Stimulated activated CD8-positive, alpha-beta memory T cell treated with anti-CD3 and anti-CD28 coated beads, Interleukin-2, amount 100 ng/mL, for 48 hours (primary cell): Measurements from ENCODE around the gene WDR7.

Experiments used
- DNase-seq, 2 donors: peaks; one replicate each; pipeline ENCODE4 v3.0.0-alpha.2; 2020; ENCODE audit warnings: low read depth in 2 of 2

WDR7 gene

DNA sequence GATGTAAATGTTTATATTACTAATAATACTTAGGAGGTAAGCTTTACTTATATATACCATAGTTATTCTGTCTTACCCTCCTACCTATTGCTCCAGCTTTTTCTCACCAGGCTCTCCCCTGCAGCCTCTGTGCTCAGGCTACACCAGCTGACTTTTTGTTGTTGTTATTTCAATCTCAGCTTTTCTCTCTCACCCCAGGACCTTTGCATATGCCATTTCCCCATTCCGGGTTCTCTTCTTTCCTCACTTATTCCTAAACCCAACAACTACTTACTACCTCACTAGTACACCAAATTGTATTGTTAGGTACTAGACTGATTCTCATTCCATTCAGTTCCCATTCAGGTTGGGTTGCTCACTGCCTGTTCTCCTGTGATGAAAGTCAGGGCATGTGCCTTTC lies 339.5 kb downstream of the WDR7 start:
- no peak for DNase-seq

- no peak for DNase-seq
Observed at GRCh38 chr18:56992777-56993176, 341.6 kb downstream of the WDR7 start.

GRCh38 chr18:56995579-56996188 lies 344.5 kb downstream of the WDR7 start:
- no peak for DNase-seq

GRCh38 chr18:56997200-56997599 lies 346.0 kb downstream of the WDR7 start:
- no peak for DNase-seq

DNA sequence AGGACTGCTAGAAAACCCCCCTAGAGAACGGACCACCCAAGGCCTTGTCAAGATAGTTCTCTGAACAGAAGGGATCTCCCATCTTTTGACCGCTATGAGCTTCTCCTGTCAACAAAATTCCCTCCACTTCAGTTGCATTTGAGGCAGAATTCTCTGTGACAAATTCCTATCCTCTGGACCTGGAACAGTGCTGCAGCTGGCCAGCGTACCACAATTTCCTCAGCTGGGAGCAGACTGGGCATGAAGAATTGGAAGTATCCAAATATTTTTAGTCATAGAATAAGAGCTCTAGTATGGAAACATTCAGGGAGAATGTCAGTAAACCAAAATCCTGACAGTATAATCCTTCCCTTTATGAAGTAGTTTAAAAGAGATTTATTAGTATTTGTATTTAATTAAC lies 348.7 kb downstream of the WDR7 start:
- DNase-seq = no peak

GRCh38 chr18:57002627-57003026 lies 351.5 kb downstream of the WDR7 start:
- no peak for DNase-seq

GRCh38 chr18:57003342-57003741 lies 352.2 kb downstream of the WDR7 start:
- no peak for DNase-seq

- no peak for DNase-seq
Observed at GRCh38 chr18:57004366-57005121, 353.4 kb downstream of the WDR7 start.

DNA sequence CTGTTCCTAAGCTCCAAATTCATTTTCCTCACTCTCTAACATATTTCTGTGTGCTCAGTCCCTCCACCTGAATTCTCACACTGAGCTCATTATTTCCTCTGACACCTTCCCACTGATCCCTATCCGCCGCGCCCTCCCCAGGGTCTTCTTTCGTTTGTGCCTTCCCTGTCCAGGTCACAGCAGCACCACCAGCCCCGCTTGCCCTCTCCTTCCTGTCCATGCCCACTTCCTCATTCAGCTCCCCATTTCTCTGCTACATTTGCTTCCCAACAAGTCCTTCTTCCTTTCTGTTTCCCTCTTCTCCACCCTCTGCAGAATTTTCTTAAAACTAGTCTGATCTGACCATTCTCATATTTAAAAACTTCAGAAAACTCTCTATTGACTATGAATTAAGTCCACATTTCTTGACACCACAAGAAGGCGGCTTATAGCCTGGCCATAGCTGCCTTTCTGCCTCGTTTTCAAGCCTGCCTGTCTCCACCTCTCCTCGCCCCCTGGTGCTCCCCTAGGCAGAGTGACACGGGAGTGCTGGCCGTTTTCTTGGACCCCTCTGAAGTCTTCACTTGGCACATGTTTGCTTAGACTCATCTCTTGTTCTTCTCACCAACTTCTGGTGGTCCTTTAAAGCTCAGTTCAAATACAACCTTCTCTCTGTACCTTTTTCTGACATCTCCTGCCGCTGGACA lies 357.0 kb downstream of the WDR7 start:
- DNase-seq = no peak

GRCh38 chr18:57009844-57010243 lies 358.7 kb downstream of the WDR7 start:
- no peak for DNase-seq

GRCh38 chr18:57014772-57015413 lies 363.7 kb downstream of the WDR7 start:
- no peak for DNase-seq

DNA sequence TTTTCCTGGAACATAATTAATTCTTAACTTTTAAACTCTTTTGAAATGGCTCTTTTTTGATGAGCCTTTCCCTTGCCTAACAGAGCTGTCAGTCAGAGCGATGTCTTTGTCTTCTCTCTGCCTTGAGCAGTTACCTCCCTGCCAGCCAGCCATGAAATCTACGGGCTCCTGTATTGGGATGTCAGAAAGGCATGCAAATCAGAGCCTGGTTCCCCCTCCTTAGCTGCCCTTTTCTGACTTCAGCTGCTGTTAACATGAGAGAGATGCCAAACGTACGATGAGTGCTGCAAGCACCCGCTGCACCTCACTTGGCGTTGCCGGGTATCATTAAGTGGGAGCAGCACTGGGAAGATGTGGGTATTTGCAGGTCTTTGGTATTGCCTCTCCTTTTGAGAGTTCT lies 364.3 kb downstream of the WDR7 start:
- DNase-seq = no peak

DNA sequence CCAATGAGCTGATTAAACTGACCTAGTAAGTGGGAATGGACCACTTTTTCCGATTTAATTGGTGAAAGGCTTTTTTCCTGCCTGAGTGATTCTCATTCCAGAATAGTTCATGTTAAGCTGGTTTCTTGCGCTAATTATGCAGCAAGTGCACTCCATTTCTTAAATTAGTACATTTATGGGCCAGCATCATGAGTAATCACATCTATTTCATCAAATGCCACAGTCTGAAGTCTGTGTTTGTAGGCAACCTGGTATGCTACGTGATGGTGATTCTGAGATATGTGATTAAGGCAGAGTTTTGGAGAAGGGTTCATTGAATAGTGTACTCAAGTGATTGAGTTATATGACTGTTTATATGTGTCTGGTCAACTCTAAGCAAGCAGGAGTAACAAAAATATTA lies 367.7 kb downstream of the WDR7 start:
- DNase-seq = no peak

GRCh38 chr18:57022716-57023115 lies 371.6 kb downstream of the WDR7 start:
- DNase-seq = no peak

GRCh38 chr18:57023275-57023882 lies 372.2 kb downstream of the WDR7 start:
- DNase-seq = no peak

DNA sequence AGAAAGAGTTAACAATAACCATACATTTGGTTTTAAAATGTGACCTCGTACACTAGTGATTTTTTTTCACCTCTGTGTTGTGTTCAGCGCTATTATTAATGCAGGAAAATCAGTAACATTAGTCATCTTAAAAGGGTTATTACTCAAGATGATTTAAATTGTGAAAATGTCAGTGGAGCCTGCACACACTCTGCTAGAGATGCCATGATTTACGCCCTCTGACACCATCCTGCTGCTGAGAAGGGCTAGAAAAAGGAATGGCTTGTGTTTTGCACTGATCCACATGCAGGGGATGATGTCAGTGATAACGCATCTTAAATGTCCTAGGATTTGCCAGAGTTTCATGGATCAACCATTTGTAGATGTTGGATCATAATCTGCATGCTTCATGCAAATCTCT lies 374.4 kb downstream of the WDR7 start:
- DNase-seq = no peak

GRCh38 chr18:57026316-57026715 lies 375.2 kb downstream of the WDR7 start:
- DNase-seq = no peak

GRCh38 chr18:57027190-57027708 lies 376.1 kb downstream of the WDR7 start:
- DNase-seq = no peak

DNA sequence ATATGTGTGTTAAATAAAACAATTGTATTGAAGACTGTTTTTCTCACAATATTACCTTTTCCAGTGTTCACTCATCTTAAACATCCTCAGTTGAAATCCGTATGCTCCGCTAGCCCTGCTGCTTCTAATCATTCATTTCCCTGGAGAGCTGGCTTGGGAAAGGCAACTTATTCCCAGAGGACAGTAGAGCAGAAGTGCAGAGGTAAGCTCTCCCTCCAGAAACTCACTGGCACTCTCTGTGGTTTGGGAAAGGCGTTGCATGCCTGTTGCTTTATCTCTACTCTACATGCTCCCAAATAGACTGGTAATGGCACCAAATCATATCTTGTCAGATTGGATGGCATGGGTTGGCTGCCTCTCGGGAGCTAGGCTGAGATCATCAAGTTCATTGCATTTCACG lies 378.6 kb downstream of the WDR7 start:
- no peak for DNase-seq

GRCh38 chr18:57030417-57030816 lies 379.3 kb downstream of the WDR7 start:
- no peak for DNase-seq

DNA sequence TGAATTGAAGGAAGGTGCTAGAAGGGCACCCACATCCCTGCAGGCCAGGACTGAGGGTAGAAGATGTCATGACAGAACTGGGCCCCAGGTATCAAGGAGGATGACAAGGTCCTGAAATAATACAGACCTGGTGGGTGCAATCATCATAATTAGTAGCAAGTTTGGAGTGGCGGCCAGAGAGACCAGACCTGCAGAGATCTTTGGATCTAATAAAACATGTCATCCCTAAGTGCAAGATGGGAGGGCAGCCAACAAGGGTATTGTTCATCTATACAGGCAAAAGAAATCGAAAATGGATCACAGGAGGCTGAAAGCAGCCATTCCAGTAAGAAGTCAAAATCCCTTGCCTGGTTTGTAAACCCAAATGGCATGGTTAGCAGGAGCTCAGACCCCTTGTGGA lies 384.4 kb downstream of the WDR7 start:
- DNase-seq = no peak

GRCh38 chr18:57038395-57038794 lies 387.2 kb downstream of the WDR7 start:
- no peak for DNase-seq
